ENCODE data around the gene DPYD.

The DPYD gene

GRCh38 chr1:97524211-97524610 is 396.6 kb downstream of the DPYD start:
- no peak overlapping the region for H3K27ac ChIP-seq (ENCODE audit: low read depth, low read length)
- H3K4me3 ChIP-seq (ENCODE audit: insufficient read depth, low read length, poor library complexity, severe bottlenecking): no peak overlapping the region
- no peak overlapping the region for H3K9ac ChIP-seq (ENCODE audit: low read length)
- no peak overlapping the region for H2AFZ ChIP-seq (ENCODE audit: low read depth, low read length, severe bottlenecking)
- no peak for TF ChIP-seq EZH2phosphoT487 (conservative IDR thresholded peaks at IDR 0.05; ENCODE audit: low read length)
- TF ChIP-seq, protein P1, sequence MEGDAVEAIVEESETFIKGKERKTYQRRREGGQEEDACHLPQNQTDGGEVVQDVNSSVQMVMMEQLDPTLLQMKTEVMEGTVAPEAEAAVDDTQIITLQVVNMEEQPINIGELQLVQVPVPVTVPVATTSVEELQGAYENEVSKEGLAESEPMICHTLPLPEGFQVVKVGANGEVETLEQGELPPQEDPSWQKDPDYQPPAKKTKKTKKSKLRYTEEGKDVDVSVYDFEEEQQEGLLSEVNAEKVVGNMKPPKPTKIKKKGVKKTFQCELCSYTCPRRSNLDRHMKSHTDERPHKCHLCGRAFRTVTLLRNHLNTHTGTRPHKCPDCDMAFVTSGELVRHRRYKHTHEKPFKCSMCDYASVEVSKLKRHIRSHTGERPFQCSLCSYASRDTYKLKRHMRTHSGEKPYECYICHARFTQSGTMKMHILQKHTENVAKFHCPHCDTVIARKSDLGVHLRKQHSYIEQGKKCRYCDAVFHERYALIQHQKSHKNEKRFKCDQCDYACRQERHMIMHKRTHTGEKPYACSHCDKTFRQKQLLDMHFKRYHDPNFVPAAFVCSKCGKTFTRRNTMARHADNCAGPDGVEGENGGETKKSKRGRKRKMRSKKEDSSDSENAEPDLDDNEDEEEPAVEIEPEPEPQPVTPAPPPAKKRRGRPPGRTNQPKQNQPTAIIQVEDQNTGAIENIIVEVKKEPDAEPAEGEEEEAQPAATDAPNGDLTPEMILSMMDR (IDR thresholded peaks at IDR 0.05; ENCODE audit: insufficient read depth, low read length, poor library complexity, severe bottlenecking): no peak
- H3K36me3 ChIP-seq (ENCODE audit: low read length): 0 out of 2 replicates have a peak, but pooled peaks cover 3% of the 10 kb centered on the region
- H3K27me3 ChIP-seq (ENCODE audit: low read length): no peaks in the 10 kb centered on the region
- no peaks in the 10 kb centered on the region for H3F3A ChIP-seq (ENCODE audit: insufficient read depth)
- H3K9me3 ChIP-seq (ENCODE audit: insufficient read depth, low read length): no peaks in the 10 kb centered on the region
- H3K4me2 ChIP-seq (ENCODE audit: low read depth, low read length, poor library complexity, severe bottlenecking): no peak overlapping the region
- no peaks in the 10 kb centered on the region for H4K20me1 ChIP-seq (ENCODE audit: low read depth, low read length)
- H3K79me2 ChIP-seq (ENCODE audit: insufficient read depth, low read length): no peaks in the 10 kb centered on the region
- H3K9me2 ChIP-seq (replicated peaks; ENCODE audit: insufficient read depth, low read length): no peaks in the 10 kb centered on the region

- Histone ChIP-seq H3F3A (ENCODE audit: insufficient read depth) (no peaks in the 10 kb centered on the region), H3K4me3 (ENCODE audit: insufficient read depth, low read length, poor library complexity, severe bottlenecking) (no peak overlapping the region), H3K9me2 (replicated peaks; ENCODE audit: insufficient read depth, low read length) (no peaks in the 10 kb centered on the region), H3K36me3 (ENCODE audit: low read length) (0 out of 2 replicates have a peak, but pooled peaks cover 3% of the 10 kb centered on the region), H3K4me2 (ENCODE audit: low read depth, low read length, poor library complexity, severe bottlenecking) (no peak overlapping the region), H3K27ac (ENCODE audit: low read depth, low read length) (no peak overlapping the region), H4K20me1 (ENCODE audit: low read depth, low read length) (no peaks in the 10 kb centered on the region), H2AFZ (ENCODE audit: low read depth, low read length, severe bottlenecking) (no peak overlapping the region), H3K27me3 (ENCODE audit: low read length) (no peaks in the 10 kb centered on the region), H3K9me3 (ENCODE audit: insufficient read depth, low read length) (no peaks in the 10 kb centered on the region), H3K79me2 (ENCODE audit: insufficient read depth, low read length) (no peaks in the 10 kb centered on the region), H3K9ac (ENCODE audit: low read length) (no peak overlapping the region)
- TF ChIP-seq, protein P1 (IDR thresholded peaks at IDR 0.05; ENCODE audit: insufficient read depth, low read length, poor library complexity, severe bottlenecking): no peak
- TF ChIP-seq EZH2phosphoT487 (conservative IDR thresholded peaks at IDR 0.05; ENCODE audit: low read length): no peak
Measured at GRCh38 chr1:97516588-97516987, 404.2 kb downstream of the DPYD start.

DNA sequence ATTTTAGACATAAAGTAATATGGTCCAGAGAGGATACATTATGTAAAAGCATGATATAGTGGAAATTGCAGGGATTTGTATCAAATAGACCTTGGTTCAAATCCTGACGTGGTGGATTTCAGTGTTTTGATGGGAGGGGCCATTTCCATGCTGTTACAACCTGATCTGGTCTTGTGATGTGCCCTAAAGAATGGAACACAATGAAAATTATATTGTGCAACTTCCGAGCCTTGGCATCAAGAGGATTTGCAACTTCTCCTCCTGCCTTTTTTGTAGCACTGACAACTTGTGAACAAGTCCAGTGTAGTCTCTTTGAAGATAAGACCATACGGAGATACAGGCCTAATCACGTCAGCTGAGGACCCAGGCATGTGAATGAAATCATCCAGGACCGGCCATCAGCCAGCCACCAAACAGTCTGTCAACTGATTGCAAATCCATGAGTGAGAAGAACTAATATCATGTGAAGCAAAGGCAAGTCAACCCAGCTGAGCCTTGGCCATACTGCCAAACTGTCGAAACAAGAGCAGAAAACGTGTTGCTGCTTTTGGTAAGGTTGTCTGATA is 412.1 kb downstream of the DPYD start:
- H3K27ac ChIP-seq (ENCODE audit: low read depth, low read length): no peak overlapping the region

More for the DNA sequence above, 412.1 kb downstream of the DPYD start:
- Histone ChIP-seq H3K36me3 (ENCODE audit: low read length) (no peaks in the 10 kb centered on the region), H2AFZ (ENCODE audit: low read depth, low read length, severe bottlenecking) (no peak overlapping the region), H3K79me2 (ENCODE audit: insufficient read depth, low read length) (no peaks in the 10 kb centered on the region), H3F3A (ENCODE audit: insufficient read depth) (no peaks in the 10 kb centered on the region), H3K4me3 (ENCODE audit: insufficient read depth, low read length, poor library complexity, severe bottlenecking) (no peak overlapping the region), H3K9me3 (ENCODE audit: insufficient read depth, low read length) (no peaks in the 10 kb centered on the region), H3K9ac (ENCODE audit: low read length) (no peak overlapping the region), H3K27me3 (ENCODE audit: low read length) (no peaks in the 10 kb centered on the region), H4K20me1 (ENCODE audit: low read depth, low read length) (no peaks in the 10 kb centered on the region), H3K4me2 (ENCODE audit: low read depth, low read length, poor library complexity, severe bottlenecking) (no peak overlapping the region), H3K9me2 (replicated peaks; ENCODE audit: insufficient read depth, low read length) (no peaks in the 10 kb centered on the region)
- TF ChIP-seq EZH2phosphoT487 (conservative IDR thresholded peaks at IDR 0.05; ENCODE audit: low read length): no peak
- TF ChIP-seq, protein P1 (IDR thresholded peaks at IDR 0.05; ENCODE audit: insufficient read depth, low read length, poor library complexity, severe bottlenecking): no peak

Measured in SU-DHL-6 (cell line).